SK-N-SH (cell line): Measurements from ENCODE around the gene KLF3. TPM values are rescaled to one million over a fixed set of nuclear protein-coding genes. Genes with fewer than 3 reads are reported as not detected.

Experiments
- CTCF ChIA-PET: fragments of 300-600, 350-600 bp; formaldehyde crosslinking; extraction: SDS; loops from one replicate; lab custom pipeline; 2021; lab: Yijun Ruan, JAX
- POLR2A ChIA-PET: fragments of 350-600 bp; sonication (Branson Sonifier 250); formaldehyde crosslinking; extraction: SDS; loops from one replicate; lab custom pipeline; 2020; ENCODE audit warnings: antibody characterized with exemption, inconsistent platforms; lab: Yijun Ruan, JAX
- DNase-seq: peaks from one replicate; pipeline ENCODE4 v3.0.0; 2012
- H2AFZ ChIP-seq: fragments of 200-600 bp; sonication (generic); 2 replicates; pipeline ENCODE4 v1.8.1; 2016; ENCODE audit warnings: antibody characterized with exemption, mild to moderate bottlenecking, low read depth
- H3F3A ChIP-seq: fragments of 200-600 bp; sonication (generic); replicated peaks from 2 replicates; pipeline ENCODE3; 2016; ENCODE audit warnings: antibody characterized with exemption, mild to moderate bottlenecking; ENCODE audit not compliant: insufficient read depth
- H3K27ac ChIP-seq, 2 experiments: fragments of 200-500 bp in 1 of 2; fragments of 200-600 bp in 1 of 2; sonication (Bioruptor generic) in 1 of 2; sonication (generic), shearing (Covaris generic) in 1 of 2; 2 replicates each; pipeline versions ENCODE4 v1.5.1 to v1.6.1; 2014 to 2016; ENCODE audit warnings: low read depth in 2 of 2, inconsistent platforms in 1 of 2, low read length in 1 of 2, mild to moderate bottlenecking in 1 of 2, mixed read lengths in 1 of 2
- H3K27me3 ChIP-seq: fragments of 200-600 bp; sonication (generic), shearing (Covaris generic); 2 replicates; pipeline ENCODE4 v1.6.1; 2016; ENCODE audit warnings: mixed run types; ENCODE audit not compliant: insufficient read depth
- H3K36me3 ChIP-seq, 2 experiments: fragments of 200-500 bp in 1 of 2; fragments of 200-600 bp in 1 of 2; sonication (Bioruptor generic) in 1 of 2; sonication (generic) in 1 of 2; replicated peaks in 1 of 2; 2 replicates each; pipeline versions ENCODE3 to v1.5.1; 2014 to 2016; ENCODE audit warnings: low read length in 1 of 2, mild to moderate bottlenecking in 1 of 2; ENCODE audit not compliant: insufficient read depth in 2 of 2, control insufficient read depth in 1 of 2
- H3K4me1 ChIP-seq, 2 experiments: fragments of 200-500 bp in 1 of 2; fragments of 200-600 bp in 1 of 2; sonication (Bioruptor generic) in 1 of 2; sonication (generic), shearing (Covaris generic) in 1 of 2; 2 replicates each; pipeline versions ENCODE4 v1.5.1 to v1.6.1; 2014 to 2016; ENCODE audit warnings: low read depth in 1 of 2, low read length in 1 of 2, mixed run types in 1 of 2; ENCODE audit not compliant: insufficient read depth in 2 of 2, control insufficient read depth in 1 of 2
- H3K4me2 ChIP-seq: fragments of 200-600 bp; sonication (generic), shearing (Covaris generic); 2 replicates; pipeline ENCODE4 v1.6.1; 2017; ENCODE audit warnings: mixed run types
- H3K4me3 ChIP-seq, 2 experiments: fragments of 200-500 bp in 1 of 2; fragments of 200-600 bp in 1 of 2; sonication (Bioruptor generic) in 1 of 2; sonication (generic), shearing (Covaris generic) in 1 of 2; 2 replicates each; pipeline versions ENCODE4 v1.5.1 to v1.8.1; 2014 to 2016; ENCODE audit warnings: low read depth in 2 of 2, inconsistent platforms in 1 of 2, low read length in 1 of 2, mild to moderate bottlenecking in 1 of 2, mixed read lengths in 1 of 2, moderate library complexity in 1 of 2
- H3K79me2 ChIP-seq: fragments of 200-600 bp; sonication (generic); 2 replicates; pipeline ENCODE4 v1.8.1; 2017; ENCODE audit warnings: mild to moderate bottlenecking; ENCODE audit not compliant: insufficient read depth
- H3K9ac ChIP-seq: fragments of 200-600 bp; sonication (generic); 2 replicates; pipeline ENCODE4 v1.6.1; 2017; ENCODE audit warnings: mixed run types
- H3K9me2 ChIP-seq: fragments of 200-600 bp; sonication (generic); 2 replicates; pipeline ENCODE4 v1.6.1; 2017; ENCODE audit warnings: mixed run types
- H3K9me3 ChIP-seq: fragments of 200-600 bp; sonication (generic); 2 replicates; pipeline ENCODE4 v1.6.1; 2017; ENCODE audit warnings: mixed run types, mild to moderate bottlenecking, moderate library complexity
- H4K20me1 ChIP-seq: fragments of 200-600 bp; sonication (generic); 2 replicates; pipeline ENCODE4 v1.6.1; 2017; ENCODE audit warnings: mild to moderate bottlenecking, mixed run types; ENCODE audit not compliant: insufficient read depth
- EZH2phosphoT487 ChIP-seq: fragments of 200-600 bp; sonication (generic); IDR thresholded peaks from 2 replicates; pipeline ENCODE4 v1.6.1; 2017; ENCODE audit warnings: low read depth, mixed run types, mild to moderate bottlenecking, antibody characterized with exemption, moderate library complexity, borderline replicate concordance
- FOXJ3 ChIP-seq: sonication (generic); formaldehyde crosslinking; IDR thresholded peaks from 2 replicates; pipeline ENCODE4 v1.5.1; 2020; ENCODE audit warnings: mild to moderate bottlenecking, missing genetic modification reagents
- MEF2A ChIP-seq: IDR thresholded peaks from 2 replicates; pipeline ENCODE4 v1.4.0; 2012; ENCODE audit warnings: low read depth, borderline replicate concordance
- PBX3 ChIP-seq: IDR thresholded peaks from 2 replicates; pipeline ENCODE4; 2012
- POLR2AphosphoS5 ChIP-seq: IDR thresholded peaks from 2 replicates; pipeline ENCODE4 v1.6.1; 2012; ENCODE audit warnings: low read depth, low read length
- RCOR1 ChIP-seq: fragments of 150-350 bp; IDR thresholded peaks from 2 replicates; pipeline ENCODE4 v1.6.1; 2017; ENCODE audit warnings: antibody characterized with exemption, low read length
- REST ChIP-seq: IDR thresholded peaks from 2 replicates; pipeline ENCODE4 v1.6.1; 2012; ENCODE audit warnings: mild to moderate bottlenecking, low read depth, low read length, moderate library complexity
- RFX5 ChIP-seq: IDR thresholded peaks from 2 replicates; pipeline ENCODE4 v1.6.1; 2012; ENCODE audit warnings: mild to moderate bottlenecking, improper control_type of control experiment, low read length
- SMC3 ChIP-seq: IDR thresholded peaks from 2 replicates; pipeline ENCODE4 v1.6.1; 2012; ENCODE audit warnings: low read depth, low read length, improper control_type of control experiment
- TAF1 ChIP-seq: IDR thresholded peaks from 2 replicates; pipeline ENCODE4 v1.6.1; 2012; ENCODE audit warnings: low read depth, mild to moderate bottlenecking, low read length, moderate library complexity, borderline replicate concordance
- TCF12 ChIP-seq: IDR thresholded peaks from 2 replicates; pipeline ENCODE4 v1.4.0; 2012
- USF1 ChIP-seq: IDR thresholded peaks from 2 replicates; pipeline ENCODE4 v1.4.0; 2012; ENCODE audit warnings: low read depth, borderline replicate concordance
- USF2 ChIP-seq: fragments of 150-350 bp; IDR thresholded peaks from 2 replicates; pipeline ENCODE4 v1.6.1; 2017; ENCODE audit warnings: antibody characterized with exemption, low read length, low read depth, borderline replicate concordance
- ZBTB33 ChIP-seq: IDR thresholded peaks from 2 replicates; pipeline ENCODE4 v1.4.0; 2012; ENCODE audit warnings: low read depth, borderline replicate concordance
- WGBS: methylation state at CpG from one replicate; pipeline ENCODE4 v1.1.6; 2017; ENCODE audit warnings: low lambda C conversion rate; 5-methylcytosine and 5-hydroxymethylcytosine counted together
- polyA plus RNA-seq, 3 experiments: library from polyadenylated mRNA; depleted of rRNA; stranded (reverse); fragments of >200 nt; gene quantifications; 2 replicates each; pipeline ENCODE4 v1.2.3, GENCODE V29; 2012

Gene KLF3
- polyA plus RNA-seq, 1 of the 3 experiments (the other 2 are of a cell fraction), result 8.2 TPM

- 100% methylated on average over 3 of the region's 3 CpGs for WGBS
- no peak overlapping the region for H3K4me3 ChIP-seq
- ChIA-PET CTCF (interaction anchor here (1.1 to 2.8 kb wide), 4 partner anchors 20 to 516 kb away, joined by 3 to 8 read pairs (median 4); partner anchors contain the start of gene TLR10), POLR2A (no interaction called here)
- peaks cover 0 to 8% of the 10 kb centered on the region in 2 experiments; a peak in 2 of 4 replicates for H3K4me1 ChIP-seq
- TF ChIP-seq TAF1, result no peak
- TF ChIP-seq PBX3, result no peak
- TF ChIP-seq SMC3, result no peak
- TF ChIP-seq POLR2AphosphoS5, result no peak
- TF ChIP-seq REST, result no peak
- TF ChIP-seq ZBTB33, result no peak
- no peak for TF ChIP-seq FOXJ3 (CRISPR knock-in tag)
- TF ChIP-seq USF1, result no peak
- no peak for TF ChIP-seq EZH2phosphoT487
- TF ChIP-seq TCF12, result no peak
- TF ChIP-seq RFX5, result no peak
- TF ChIP-seq MEF2A, result no peak
- no peak for TF ChIP-seq RCOR1
- TF ChIP-seq USF2, result no peak
- no peaks in the 10 kb centered on the region for H3K9me3 ChIP-seq
- no peak overlapping the region for H2AFZ ChIP-seq
- no peaks in the 10 kb centered on the region for H3K9me2 ChIP-seq
- no peak overlapping the region for H3K4me2 ChIP-seq
- H3F3A ChIP-seq, result peaks cover 30% of the 10 kb centered on the region
- no peak for DNase-seq
- H3K79me2 ChIP-seq, result peaks cover 5% of the 10 kb centered on the region; the same call in 1 of the 2 replicates
- peaks cover 73 to 81% of the 10 kb centered on the region in 2 experiments for H3K36me3 ChIP-seq
- H3K27ac ChIP-seq, result no peak overlapping the region
- H3K27me3 ChIP-seq, result no peaks in the 10 kb centered on the region
- H4K20me1 ChIP-seq, result 0 out of 2 replicates have a peak, but pooled peaks cover 4% of the 10 kb centered on the region
- H3K9ac ChIP-seq, result no peak overlapping the region
Measured at GRCh38 chr4:38695809-38696208, 31.8 kb downstream of the KLF3 start.
